GM18520 (cell line): Measurements from ENCODE around the gene CNOT4.
"Not testable (repeated sequence)": the region's sequence is repeated elsewhere in the genome, so short reads cannot be mapped to it uniquely, and the experiment has no call there.

Source experiments
- ATAC-seq: cut with Tn5 transposase; IDR thresholded peaks from one replicate; pipeline ENCODE4 v1.9.1; 2021; ENCODE audit not compliant: unreplicated experiment

The CNOT4 gene

GRCh38 chr7:135368416-135369186 lies 141.3 kb downstream of the CNOT4 start:
- ATAC-seq: no peak

GRCh38 chr7:135366843-135367508 lies 142.9 kb downstream of the CNOT4 start:
- no peak for ATAC-seq

GRCh38 chr7:135365721-135366120 lies 144.2 kb downstream of the CNOT4 start:
- no peak for ATAC-seq

- no peak for ATAC-seq
Measured at GRCh38 chr7:135364206-135364605, 145.7 kb downstream of the CNOT4 start.

GRCh38 chr7:135362871-135363270 lies 147.0 kb downstream of the CNOT4 start:
- ATAC-seq: no peak

- no peak for ATAC-seq
Measured at GRCh38 chr7:135361788-135362187, 148.1 kb downstream of the CNOT4 start.

GRCh38 chr7:135359615-135360014 lies 150.3 kb downstream of the CNOT4 start:
- no peak for ATAC-seq

- no peak for ATAC-seq
Measured at GRCh38 chr7:135355377-135356048, 154.4 kb downstream of the CNOT4 start.

- no peak for ATAC-seq
Measured at GRCh38 chr7:135353832-135354231, 156.1 kb downstream of the CNOT4 start.

- ATAC-seq: no peak
Measured at GRCh38 chr7:135352285-135352684, 157.6 kb downstream of the CNOT4 start.

- ATAC-seq: not testable (repeated sequence)
Measured at GRCh38 chr7:135351070-135351469, 158.8 kb downstream of the CNOT4 start.

- ATAC-seq: no peak
Measured at GRCh38 chr7:135349746-135350145, 160.2 kb downstream of the CNOT4 start.

- no peak for ATAC-seq
Measured at GRCh38 chr7:135348493-135348892, 161.4 kb downstream of the CNOT4 start.

GRCh38 chr7:135343361-135343760 lies 166.5 kb downstream of the CNOT4 start:
- ATAC-seq: no peak

- ATAC-seq: no peak
Measured at GRCh38 chr7:135342887-135343286, 167.0 kb downstream of the CNOT4 start.

- ATAC-seq: no peak
Measured at GRCh38 chr7:135341049-135341448, 168.9 kb downstream of the CNOT4 start.

GRCh38 chr7:135337977-135338550 lies 171.8 kb downstream of the CNOT4 start:
- ATAC-seq: no peak

GRCh38 chr7:135337506-135337905 lies 172.4 kb downstream of the CNOT4 start:
- ATAC-seq: no peak

GRCh38 chr7:135335628-135336139 lies 174.2 kb downstream of the CNOT4 start:
- no peak for ATAC-seq

GRCh38 chr7:135334830-135335543 lies 174.9 kb downstream of the CNOT4 start:
- no peak for ATAC-seq

- ATAC-seq: no peak
Measured at GRCh38 chr7:135333946-135334345, 176.0 kb downstream of the CNOT4 start.
